Upper lobe of left lung (tissue), 4 donors: ENCODE measurements around the gene TNS3.

ENCODE experiments used
- POLR2A ChIP-seq, 4 donors: fragments of 450-650 bp; IDR thresholded peaks; one replicate each; pipeline ENCODE4 v1.5.1; 2016 to 2017; ENCODE audit warnings: antibody characterized with exemption in 4 of 4, mild to moderate bottlenecking in 2 of 4
- POLR2AphosphoS5 ChIP-seq, 2 donors: sonication (generic); formaldehyde crosslinking; IDR thresholded peaks; one replicate each; pipeline ENCODE4 v1.5.1; 2017; ENCODE audit warnings: antibody characterized with exemption in 2 of 2
- TF ChIP-seq, protein P1 (sequence below), 6 experiments: fragments of 450-650 bp in 4 of 6; fragments of 200-600 bp in 2 of 6; sonication (generic) in 2 of 6; IDR thresholded peaks; one replicate each; pipeline ENCODE4 v1.5.1; 2016 to 2019; ENCODE audit warnings: antibody characterized with exemption in 6 of 6

DNA sequence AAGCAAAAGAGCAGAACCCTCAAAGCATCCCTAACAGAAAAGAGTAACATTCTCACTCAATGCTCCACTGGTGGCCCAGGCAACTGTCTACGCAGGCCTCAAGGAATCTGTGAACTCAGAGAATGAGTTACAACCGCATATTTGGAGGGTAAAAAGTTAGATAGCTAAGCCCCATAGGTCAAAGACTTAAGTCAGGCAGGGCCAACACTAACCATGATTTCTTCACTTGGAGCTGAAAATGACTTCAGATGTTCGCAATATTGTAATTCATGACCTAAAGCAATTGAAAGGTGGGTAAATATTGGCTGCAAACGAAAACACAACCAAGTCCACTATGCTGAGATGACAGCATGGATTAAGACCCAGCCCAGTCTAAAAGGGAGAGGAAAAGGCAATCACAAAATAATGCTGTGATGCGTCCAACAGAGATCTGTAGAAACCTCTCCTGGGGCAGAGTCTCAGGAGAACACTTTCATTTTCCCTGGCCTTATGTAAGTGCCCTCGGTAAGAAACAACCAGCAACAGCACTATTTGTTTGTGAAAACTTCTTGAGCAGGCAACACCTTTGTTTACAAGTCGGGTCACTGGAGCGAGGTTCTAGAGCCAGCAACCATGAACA, 176.5 kb downstream of the TNS3 start:
- TF ChIP-seq, protein P1, sequence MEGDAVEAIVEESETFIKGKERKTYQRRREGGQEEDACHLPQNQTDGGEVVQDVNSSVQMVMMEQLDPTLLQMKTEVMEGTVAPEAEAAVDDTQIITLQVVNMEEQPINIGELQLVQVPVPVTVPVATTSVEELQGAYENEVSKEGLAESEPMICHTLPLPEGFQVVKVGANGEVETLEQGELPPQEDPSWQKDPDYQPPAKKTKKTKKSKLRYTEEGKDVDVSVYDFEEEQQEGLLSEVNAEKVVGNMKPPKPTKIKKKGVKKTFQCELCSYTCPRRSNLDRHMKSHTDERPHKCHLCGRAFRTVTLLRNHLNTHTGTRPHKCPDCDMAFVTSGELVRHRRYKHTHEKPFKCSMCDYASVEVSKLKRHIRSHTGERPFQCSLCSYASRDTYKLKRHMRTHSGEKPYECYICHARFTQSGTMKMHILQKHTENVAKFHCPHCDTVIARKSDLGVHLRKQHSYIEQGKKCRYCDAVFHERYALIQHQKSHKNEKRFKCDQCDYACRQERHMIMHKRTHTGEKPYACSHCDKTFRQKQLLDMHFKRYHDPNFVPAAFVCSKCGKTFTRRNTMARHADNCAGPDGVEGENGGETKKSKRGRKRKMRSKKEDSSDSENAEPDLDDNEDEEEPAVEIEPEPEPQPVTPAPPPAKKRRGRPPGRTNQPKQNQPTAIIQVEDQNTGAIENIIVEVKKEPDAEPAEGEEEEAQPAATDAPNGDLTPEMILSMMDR (IDR thresholded peaks at IDR 0.05) = no peak
- TF ChIP-seq POLR2A (IDR thresholded peaks at IDR 0.05) (no peak), POLR2AphosphoS5 (IDR thresholded peaks at IDR 0.05) (no peak)
